Activated effector memory CD4-positive, alpha-beta T cell treated with Interleukin-2 at 50 U/mL for 16 hours (primary cell): ENCODE measurements around the gene OR2S2.
"Not testable (repeated sequence)": the region's sequence is repeated elsewhere in the genome, so short reads cannot be mapped to it uniquely, and the experiment has no call there.

ENCODE experiments used
- DNase-seq: peaks from one replicate; pipeline ENCODE4 v3.0.0-alpha.2; 2020

The OR2S2 gene

GRCh38 chr9:35933550-35934067 lies 24.3 kb downstream of the OR2S2 start:
- no peak for DNase-seq

DNA sequence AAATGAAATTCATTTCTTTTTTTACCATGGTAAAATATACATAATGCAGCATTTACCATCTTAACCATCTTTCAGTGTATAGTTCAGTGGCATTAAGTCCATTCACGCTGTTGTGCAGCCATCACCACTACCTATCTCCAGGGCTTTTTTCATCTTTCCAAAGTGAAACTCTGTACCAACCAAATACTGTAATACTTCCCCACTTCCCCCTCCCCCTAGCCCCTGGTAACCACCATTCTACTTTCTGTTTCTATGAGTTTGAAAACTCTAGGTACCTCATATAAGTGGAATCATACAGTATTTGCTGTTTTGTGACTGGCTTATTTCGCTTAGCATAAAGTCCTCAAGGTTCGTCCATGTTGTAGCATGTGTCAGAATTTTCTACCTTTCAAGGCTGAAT lies 25.2 kb downstream of the OR2S2 start:
- no peak for DNase-seq

DNA sequence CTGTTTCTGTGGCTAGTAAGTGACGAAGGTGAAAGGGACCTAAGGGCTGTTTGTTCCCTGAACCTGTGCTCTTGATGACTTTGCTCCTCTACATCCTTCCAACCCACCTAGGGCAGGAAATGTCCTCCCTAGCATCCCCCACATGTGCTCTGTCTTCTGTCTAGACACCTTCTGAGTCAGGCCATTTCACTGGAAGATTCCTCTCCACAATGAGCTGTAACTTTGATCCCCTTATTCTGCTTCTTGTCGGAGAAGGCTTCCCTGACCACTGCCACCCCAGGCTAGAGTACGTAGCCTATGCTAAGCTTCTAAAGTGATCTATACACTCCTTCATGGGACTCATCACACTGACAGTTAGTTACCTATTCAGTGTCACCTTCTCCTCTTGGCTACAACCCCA lies 27.0 kb downstream of the OR2S2 start:
- no peak for DNase-seq

DNA sequence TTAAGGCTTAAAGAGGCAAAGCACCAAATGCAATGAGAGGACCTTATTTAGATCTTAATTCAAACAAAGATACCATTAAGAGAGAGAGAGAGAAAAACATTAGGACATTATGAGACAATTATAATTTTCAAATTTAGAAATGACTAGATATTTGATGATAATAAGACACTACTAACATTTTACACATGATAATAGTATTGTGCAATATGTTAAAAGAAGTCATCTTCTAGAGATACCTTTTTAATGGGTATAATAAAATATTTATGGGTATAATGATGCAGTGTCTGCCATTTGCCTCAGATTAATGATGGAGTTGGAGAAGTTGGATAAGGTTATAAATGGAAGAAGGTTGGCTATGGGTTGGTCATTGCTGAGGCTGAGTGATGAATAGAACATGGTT lies 27.4 kb downstream of the OR2S2 start:
- DNase-seq = no peak

DNA sequence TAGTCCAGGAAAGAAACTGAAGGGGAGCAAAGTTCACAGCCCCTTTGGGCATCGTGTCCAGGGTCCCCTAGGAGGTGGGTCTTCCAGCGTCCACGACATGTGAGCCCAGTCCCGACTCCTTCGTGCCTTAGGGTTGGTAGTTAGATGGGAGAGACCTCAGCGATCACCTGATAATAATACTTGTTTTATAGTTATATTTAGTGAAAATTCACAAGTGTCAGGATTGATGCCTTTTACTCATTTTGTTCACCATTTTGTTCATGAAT lies 28.6 kb downstream of the OR2S2 start:
- no peak for DNase-seq

DNA sequence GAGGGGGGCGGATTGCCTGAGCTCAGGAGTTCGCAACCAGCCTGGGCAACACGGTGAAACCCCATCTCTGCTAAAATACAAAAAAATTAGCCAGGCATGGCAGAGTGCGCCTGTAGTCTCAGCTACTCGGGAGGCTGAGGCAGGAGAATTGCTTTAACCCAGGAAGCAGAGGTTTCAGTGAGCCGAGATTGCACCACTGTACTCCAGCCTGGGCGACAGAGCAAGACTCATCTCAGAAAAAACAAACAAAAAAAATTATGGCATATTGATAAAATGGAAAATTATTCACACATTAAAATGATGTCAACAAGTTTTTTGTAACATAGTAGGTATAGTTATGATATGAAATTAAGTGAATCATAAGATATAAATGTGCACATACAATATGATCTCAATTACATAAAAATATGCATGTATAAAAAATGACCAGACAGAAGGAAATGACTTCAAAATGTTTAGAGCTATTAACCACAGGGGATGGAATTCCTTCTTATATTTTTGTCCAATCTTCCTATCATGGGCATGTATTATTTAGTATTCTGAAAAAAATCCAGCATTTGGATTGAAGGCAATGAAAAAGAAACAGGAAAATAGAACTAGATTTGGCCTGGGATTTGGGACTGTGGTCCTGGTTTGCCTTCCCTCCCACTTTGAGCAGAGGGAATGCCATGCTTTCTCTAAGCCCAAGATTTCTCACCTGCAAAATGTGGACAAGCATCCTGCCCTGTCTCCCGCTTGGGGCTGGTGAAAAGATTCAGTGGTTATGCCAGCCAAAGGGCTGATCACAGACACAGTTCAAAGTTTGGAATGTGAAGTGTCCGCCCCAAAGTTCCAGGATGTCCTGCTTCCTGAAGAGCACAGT lies 29.1 kb downstream of the OR2S2 start:
- no peak for DNase-seq

DNA sequence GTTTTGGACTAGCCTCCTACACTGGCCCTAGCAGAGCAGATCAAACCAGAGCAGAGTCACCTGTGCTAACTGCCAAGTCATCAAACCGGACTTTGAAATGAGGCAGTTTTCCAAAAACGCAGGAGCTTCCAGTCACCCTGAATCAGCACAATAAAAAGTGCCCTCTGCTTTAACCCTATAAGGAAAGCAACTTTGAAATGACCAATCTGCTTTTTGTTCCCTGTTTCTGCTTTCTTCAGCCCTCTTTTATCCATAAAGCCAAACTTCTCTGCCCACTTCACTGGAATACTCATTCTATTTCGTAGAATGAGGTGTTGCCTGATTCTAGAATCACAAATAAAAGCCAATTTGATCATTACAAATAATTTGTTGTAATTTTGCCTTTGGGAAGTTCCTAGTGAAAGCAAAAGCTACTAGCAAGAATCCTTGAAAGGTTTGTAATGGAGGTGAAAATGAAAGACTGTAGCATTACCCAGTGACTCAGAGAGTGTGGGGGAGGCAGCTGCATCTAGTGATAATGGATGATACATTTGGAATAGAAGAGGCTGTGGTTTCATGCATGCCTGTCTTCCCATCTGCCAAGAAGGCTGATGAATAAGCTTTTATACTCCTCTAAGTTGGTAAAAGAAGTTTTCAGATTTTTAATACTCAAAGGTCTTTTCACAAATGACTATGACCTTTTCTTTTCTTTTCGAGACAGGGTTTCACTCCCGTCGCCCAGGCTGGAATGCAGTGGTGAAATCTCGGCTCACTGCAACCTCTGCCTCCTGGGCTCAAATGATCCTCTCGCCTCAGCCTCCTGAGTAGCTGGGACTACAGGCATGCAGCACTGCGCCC lies 33.8 kb downstream of the OR2S2 start:
- DNase-seq = no peak

DNA sequence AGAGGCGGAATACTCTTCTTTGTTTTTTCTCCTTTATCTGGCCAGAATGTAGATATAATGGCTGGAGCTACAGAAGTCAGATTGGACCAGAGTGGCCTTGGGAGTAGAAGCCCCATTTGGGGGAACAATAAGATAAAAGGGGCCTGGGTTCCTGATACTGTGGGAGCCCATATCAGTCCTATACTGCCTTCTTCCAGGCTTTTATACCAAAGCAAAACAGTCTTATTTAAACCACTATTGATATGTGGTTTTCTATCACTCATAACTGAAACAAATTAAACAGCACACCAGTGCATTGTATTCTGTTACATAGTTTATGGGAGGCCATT lies 34.4 kb downstream of the OR2S2 start:
- DNase-seq = no peak

GRCh38 chr9:35920051-35920620 lies 37.8 kb downstream of the OR2S2 start:
- DNase-seq = no peak

DNA sequence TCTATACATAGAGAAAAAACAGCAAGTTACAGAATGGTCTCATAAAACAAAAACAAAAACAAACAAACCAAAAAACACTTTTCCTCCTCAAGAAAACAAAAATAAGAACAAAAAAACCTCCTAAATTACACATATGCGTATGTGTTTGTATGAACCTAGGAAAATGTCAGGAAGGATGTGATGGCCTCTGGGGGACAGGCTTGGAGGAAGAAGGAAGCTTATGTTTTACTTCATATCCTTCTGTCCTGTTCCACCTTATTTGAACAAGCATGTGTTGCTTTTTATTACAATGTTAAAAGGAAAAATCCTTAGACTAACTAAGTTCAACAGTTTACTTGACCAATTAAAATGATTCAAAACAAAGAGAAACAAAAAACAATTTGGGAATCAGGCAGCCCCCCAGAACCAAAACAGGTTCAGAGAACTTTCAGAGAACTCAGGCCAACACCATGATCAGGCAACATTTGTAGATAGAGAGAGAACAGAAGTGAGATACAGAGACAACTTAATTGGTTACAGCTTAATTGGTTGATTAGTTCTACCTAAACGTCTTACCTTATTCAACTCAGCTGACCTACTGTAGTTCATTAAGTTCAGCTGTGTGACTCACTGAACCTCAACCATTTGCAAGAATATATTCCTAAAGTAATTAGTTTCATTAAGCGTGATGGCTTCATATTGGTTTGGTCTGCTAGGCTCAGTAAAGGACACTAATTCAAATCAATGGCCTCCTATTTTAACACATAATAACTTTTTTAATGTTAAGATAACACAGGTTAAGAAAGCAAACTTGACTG lies 38.5 kb downstream of the OR2S2 start:
- no peak for DNase-seq

- no peak for DNase-seq
Measured at GRCh38 chr9:35918780-35919179, 39.2 kb downstream of the OR2S2 start.

DNA sequence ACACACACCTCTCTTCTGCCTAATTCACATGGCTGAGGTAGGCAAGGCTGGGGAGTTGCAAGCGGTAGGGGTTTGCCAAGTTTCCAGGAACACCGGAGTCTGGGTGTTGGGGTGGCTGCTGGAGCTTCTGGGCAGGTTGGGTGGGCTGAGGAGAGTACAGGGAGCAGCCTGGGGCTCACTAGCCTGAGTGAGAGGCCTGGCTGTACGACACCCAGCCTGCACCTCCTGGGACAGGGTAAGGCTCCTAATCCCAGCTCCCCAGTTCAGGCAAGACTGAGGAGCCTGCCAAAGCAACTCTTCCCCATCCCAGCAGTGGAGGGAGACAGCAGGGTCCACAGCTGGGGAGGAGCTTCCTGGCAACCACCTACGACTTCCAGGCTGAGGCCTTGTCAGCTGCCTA lies 40.7 kb downstream of the OR2S2 start:
- no peak for DNase-seq

DNA sequence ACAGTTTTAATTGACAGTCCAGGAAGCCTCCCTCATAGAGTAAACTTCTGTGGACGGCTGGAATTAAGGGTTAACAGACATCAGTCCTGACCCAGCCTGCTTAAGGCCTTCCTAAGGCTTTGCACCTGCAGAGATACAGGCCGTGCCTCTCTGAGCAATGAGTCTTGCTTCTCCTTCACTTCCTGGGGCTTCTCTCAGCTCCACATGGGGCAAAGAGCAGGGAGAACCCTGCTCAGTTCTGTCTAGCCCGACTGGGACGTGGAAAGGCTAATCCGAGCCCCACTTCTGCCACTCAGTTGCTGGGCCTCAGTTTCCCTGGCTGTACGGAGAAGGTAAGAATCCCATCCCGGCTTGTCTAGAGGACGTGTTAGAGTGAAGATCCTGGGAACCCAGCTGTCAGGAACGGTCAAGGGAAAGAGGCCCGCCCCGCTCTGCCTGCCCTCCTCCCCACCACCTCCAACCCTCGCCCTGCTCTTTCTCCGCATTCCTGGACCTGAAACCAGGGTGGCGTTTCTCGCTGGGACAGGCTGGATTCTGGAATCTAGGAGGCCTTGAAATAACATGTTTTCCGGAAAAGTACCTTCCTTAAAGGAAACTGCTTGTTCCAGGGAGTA lies 42.2 kb downstream of the OR2S2 start:
- DNase-seq = no peak

DNA sequence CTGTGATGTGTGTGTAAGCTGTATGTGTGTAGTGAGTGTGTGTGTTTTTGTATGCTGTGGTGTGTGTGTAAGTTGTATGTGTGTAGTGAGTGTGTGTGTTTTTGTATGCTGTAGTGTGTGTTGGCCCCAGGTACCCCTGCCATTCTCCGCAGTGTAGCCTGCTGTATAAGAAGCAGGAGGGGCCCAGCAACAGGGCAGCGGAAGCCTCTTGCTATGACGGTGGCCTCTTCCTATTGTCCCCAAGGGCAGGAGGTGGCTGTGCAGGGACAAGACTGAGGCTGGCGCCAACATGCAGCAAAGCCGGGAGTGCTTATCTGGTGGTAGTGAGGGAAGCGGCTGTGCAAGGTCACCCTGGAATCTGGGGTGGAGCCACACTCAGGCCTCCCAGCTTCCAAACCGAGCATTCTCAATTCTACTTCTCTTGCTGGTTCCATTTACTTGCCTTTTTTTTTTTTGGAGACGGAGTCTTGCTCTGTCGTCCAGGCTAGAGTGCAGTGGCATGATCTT lies 43.6 kb downstream of the OR2S2 start:
- DNase-seq = no peak

DNA sequence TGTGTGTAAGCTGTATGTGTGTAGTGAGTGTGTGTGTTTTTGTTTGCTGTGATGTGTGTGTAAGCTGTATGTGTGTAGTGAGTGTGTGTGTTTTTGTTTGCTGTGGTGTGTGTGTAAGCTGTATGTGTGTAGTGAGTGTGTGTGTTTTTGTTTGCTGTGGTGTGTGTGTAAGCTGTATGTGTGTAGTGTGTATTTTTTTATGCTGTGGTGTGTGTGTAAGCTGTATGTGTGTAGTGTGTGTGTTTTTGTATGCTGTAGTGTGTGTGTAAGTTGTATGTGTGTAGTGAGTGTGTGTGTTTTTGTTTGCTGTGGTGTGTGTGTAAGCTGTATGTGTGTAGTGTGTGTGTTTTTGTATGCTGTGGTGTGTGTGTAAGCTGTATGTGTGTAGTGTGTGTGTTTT lies 44.5 kb downstream of the OR2S2 start:
- not testable (repeated sequence) for DNase-seq

DNA sequence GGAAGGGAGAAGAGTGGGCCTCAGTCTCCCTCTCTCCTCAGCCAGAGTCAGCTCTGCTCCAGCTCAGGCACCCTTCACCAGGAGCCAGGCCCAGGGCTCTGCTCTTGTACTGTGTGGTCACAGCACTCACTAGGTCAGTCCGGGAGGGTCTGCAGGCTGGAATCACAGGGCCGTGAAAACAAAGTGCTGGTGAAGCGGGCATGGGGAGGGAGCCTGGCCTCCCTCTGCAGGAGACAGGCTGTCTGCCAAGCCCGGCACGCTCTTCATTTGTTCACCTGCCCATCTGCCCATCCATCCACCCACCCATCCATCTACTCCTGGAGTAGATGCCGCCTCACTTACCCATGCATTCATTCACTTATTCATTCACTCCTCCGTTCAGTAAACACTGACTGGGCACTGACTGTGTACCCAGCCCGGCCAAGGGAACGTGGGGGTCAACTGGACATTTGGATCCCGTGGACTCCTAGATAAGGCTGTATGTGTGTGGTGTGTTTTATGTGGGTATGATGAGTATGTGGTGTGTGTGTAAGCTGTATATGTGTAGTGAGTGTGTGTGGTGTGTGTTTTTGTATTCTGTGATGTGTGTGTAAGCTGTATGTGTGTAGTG lies 45.1 kb downstream of the OR2S2 start:
- DNase-seq = no peak

GRCh38 chr9:35911690-35912089 lies 46.3 kb downstream of the OR2S2 start:
- no peak for DNase-seq

DNA sequence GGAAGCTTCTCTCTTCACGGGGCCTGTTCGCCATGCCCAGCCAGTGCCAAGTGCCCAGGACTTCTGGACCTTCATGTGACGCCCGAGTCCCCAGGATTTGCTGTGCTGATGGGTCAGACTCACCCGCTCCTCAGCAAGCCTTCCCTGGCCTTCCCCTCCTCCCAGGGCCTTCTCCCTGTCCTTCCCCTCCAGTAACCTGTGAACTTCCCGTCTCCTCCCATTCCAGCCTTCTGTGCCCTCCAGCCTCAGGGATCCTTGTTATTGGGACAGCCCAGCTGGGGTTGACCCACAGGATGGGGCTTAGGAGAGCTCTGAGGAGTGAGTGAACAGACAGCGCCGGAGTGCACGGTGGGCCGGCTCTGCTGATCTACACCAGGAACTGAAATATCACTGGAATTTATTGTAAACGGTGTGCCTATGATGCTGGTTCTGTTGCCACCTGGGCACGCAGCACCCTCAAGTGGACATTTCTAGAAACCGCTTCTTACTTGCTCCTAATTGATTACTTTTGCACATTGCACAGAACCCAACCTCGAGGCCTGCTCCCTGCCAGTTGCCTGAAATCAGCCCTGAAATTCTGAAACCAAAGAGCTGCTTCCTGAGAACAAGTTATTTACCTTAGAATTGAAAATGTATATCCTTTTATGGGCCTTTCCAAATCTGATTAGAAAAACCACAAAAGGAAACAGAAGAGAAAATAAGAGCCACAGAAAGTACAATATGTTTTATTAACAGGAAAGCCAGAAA lies 47.2 kb downstream of the OR2S2 start:
- DNase-seq = peak; percentile 25

GRCh38 chr9:35909687-35910612 lies 48.0 kb downstream of the OR2S2 start:
- no peak for DNase-seq

DNA sequence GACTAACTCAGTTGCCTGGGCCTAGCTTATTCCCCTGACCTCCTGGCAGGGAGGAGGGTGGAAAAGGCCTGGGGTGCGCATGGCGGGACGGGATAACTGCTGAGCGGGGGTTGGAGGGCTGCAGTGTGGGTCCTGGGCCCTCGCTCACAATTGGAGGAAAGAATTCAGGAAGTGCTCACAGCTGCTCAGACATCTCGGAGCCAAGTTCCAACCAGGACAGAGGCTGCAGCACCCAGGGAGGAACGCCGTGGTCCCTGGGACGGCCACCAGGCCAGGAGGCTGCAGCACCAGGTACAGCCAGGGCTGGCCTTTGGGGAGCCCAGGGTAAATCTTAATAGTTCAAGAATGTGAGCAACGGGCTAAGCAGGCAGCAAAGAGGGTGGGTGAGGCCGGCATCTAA lies 48.7 kb downstream of the OR2S2 start, which contains the start of gene SPAAR:
Gene SPAAR (plus strand): TSS at position 217 of the 400 bp plus-strand sequence. CDS start 974 bp downstream, outside the sequence.
- no peak for DNase-seq
